ENCODE results near the gene FSTL3.
A peak's percentile ranks its signal among the peaks of the same experiment; 100 is the strongest.
"Not testable (repeated sequence)": the region's sequence is repeated elsewhere in the genome, so short reads cannot be mapped to it uniquely, and the experiment has no call there.

The FSTL3 gene

DNA sequence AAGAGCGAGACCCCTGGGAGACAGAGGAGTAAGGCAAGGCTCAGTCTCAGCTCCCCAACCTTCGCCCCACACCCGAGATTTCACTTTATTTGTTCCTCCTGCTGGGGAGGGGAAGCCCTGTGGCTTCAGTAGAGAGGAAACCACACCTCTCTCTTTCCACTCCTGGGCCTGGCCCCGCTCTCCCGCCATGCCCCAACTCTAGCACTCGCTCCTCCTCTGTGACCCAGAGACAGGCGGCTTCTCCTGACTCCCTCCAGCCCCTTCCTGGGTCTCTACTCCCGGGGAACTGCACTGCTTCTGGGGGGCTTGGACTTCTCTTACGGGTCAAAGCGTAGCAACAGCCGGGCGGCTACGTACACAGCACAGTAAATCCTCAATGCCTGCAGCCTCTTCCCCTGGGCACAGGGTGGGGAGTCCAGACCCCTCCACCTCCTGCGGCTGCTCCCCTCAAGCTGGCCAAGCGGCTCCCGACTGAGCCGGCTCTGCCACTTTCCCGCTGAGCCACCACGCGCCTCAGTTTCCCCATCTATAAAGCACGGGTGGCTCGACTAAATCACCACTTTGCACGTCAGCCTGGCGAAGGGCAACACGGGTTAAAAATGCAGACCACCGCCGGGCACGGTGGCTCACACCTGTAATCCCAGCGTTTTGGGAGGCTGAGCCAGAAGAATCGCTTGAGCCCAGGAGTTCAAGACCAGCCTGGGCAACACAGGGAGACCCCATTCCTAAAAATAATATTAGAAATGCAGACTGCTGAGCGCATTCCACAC, 14.6 kb upstream of the FSTL3 start:
- no peak for DNase-seq (ENCODE audit: low spot score)

- DNase-seq (ENCODE audit: low spot score): no peak
Observed at GRCh38 chr19:662207-662961, 13.8 kb upstream of the FSTL3 start.

DNA sequence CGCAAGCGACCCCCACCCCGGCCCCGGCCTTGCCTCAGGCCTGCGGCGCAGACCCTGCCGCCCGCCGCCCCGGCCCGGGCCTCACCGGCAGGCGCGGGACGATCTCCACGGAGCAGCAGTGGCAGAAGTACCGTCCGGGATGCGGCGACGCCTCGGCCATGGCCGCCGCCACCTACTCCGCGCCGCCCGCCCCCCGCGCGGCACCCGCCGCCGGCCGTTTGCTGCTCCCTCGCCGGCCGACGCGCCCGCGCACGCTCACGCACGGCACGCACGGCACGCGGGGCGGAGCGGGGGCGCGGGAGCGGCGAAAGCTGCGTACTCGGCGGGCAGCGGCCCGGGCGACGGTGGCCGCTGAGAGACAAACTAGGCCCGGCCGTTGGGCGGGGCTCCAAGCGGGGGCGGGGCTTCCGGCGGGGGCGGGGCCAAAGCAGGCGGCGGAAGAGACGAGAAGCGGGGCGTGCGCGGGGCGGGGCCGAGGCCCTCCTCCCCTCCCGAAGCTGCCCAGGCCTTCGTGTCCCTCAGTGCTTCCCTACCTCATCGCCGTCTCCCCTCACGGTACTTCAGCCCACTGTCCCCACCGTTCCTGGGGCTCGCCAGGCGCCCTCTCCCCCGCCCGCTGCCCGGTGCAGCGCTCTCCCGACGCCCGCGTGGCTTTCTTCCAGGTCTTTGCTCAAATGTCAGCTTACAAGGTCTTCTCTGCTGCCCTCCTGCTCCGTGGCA, 13.1 kb upstream of the FSTL3 start, which contains the start of gene RNF126:
RNF126 (minus strand) TSS at position 253 of the 720 bp plus-strand sequence; CDS start at position 160, 93 bp downstream.
- DNase-seq (ENCODE audit: low spot score): peak; percentile 89

DNA sequence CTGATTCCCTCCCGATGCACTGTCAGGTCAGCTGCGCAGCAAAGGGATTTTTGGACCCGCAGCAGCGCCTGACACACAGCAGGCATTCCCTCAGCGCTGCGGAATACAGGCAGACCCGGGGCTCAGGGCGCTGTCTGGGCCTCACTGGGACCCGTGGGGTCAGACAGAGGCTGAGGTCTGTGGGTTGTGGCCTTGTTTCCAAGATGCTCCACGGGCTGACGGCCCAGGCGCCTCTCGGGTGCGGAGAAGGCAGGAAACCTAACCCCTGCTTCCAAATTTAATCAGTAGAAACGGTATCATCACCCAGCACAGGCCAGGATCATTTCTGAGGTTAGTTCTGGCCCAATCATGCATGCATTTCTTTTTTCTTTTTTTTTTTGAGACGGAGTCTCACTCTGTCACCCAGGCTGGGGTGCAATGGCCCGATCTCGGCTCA, 12.5 kb upstream of the FSTL3 start:
- no peak for DNase-seq (ENCODE audit: low spot score)

DNA sequence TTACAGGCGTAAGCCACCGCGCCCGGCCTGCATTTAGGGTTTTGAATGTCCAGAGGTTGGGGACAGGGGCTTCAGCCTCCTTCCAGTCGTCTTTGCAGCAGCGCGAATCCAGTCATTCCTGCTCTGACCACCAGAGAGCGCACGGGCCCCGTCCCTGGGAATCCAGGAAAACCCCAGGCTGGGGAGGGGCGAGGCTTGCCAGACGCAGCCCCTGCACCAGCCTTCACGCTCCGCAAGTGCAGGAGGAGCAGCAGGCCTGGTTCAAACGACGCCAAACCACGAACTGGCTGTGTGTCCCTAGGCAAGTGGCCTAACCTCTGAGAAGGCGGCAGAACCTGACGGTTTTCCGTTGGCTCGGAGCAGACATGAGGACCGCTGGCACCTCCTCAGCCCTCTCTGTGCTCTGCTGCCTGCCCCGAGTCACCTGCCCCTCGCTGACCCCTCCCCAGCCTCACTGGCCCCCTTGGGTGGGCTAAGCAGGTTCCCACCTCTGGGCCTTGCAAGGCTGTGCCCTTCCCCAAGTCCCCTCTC, 11.2 kb upstream of the FSTL3 start:
- DNase-seq (ENCODE audit: low spot score): peak; percentile 91

DNA sequence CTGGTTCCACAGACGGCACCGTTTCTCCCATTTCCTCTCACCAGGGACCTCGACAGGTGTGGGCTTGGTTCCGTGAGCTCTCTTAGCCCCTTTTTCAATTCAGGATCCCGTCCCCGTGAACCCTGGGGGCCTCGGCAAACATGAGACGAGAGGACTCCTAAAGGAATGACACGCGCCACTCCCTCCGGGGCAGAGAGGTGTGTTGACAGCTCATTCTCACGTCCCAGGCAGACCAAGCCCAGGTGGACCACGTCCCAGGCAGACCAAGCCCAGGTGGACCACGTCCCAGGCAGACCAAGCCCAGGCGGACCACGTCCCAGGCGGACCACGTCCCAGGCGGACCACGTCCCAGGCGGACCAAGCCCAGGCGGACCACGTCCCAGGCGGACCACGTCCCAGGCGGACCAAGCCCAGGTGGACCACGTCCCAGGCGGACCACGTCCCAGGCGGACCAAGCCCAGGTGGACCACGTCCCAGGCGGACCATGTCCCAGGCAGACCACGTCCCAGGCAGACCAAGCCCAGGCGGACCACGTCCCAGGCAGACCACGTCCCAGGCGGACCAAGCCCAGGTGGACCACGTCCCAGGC, 9.1 kb upstream of the FSTL3 start:
- not testable (repeated sequence) for DNase-seq (ENCODE audit: low spot score)

DNA sequence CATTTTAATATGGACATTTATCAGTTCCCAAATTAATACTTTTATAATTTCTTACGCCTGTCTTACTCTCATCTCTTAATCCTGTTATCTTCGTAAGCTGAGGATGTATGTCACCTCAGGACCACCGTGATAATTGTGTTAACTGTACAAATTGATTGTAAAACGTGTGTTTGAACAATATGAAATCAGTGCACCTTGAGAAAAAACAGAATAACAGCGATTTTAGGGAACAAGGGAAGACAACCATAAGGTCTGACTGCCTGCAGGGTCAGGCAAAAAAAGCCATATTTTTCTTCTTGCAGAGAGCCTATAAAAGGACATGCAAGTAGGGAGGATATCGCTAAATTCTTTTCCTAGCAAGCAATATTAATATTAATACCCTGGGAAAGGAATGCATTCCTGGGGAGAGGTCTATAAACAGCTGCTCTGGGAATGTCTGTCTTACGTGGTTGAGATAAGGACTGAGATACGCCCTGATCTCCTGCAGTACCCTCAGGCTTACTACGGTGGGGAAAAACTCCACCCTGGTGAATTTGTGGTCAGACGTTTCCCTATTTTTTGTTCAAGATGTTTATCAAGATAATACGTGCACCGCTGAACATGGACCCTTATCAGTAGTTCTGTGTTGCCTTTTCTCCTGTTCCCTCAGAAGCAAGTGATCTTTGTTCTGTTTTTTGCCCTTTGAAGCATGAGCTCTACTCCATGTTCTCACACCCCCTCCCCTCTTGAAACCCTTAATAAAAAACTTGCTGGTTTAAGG, 7.3 kb upstream of the FSTL3 start:
- DNase-seq (ENCODE audit: low spot score): not testable (repeated sequence)

GRCh38 chr19:670609-671075, 5.5 kb upstream of the FSTL3 start:
- DNase-seq (ENCODE audit: low spot score): peak; percentile 51

DNA sequence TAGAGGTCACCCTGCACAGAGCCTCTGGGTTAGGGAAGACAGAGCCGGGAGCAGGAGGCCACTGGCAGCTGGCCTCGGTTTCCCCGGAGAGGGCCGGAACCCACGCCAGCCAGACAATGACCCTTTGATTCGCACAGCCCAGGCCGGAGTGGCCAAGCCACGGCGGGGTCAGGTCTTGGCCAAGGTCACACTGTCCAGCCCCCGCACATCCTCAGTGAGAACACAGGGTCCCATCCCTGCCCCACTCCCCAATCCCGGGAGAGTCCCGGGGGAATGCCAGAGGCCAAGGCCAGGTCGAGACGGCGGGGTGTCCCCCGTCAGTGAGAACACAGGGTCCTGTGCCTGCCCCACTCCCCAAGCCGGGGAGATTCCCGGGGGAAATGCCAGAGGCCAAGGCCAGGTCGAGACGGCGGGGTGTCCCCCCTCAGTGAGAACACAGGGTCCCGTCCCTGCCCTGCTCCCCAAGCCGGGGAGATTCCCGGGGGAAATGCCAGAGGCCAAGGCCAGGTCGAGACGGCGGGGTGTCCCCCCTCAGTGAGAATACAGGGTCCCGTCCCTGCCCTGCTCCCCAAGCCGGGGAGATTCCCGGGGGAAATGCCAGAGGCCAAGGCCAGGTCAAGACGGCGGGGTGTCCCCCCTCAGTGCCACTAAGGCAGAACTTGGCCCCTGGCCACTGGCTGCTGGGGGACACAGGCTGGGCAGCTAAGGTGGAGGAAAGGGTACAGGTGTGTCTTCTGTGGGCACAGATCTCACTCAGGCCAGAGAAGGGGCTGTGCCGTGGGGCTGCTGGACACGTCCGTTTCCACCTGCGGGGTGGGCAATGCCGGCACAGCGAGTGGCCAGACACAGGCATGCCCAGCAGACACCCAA, 1.7 kb upstream of the FSTL3 start:
- DNase-seq (ENCODE audit: low spot score): no peak

DNA sequence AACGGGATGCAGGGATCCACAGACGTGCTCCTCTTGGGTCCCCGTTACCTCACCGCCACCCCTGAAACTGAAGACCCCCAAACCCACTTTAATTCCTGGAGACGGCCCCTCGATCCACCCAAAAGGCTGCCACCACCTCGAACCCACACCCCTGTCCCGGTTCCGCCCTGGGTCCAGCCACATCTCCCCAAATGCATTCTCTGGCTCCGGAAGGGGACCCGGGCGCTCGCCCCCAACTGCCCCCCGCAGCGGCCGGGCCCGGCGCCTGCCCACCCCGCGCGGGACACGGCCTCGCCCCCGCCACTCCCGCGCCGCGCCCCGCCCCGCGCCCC, 219 bp upstream of the FSTL3 start:
- no peak for DNase-seq (ENCODE audit: low spot score)

DNA sequence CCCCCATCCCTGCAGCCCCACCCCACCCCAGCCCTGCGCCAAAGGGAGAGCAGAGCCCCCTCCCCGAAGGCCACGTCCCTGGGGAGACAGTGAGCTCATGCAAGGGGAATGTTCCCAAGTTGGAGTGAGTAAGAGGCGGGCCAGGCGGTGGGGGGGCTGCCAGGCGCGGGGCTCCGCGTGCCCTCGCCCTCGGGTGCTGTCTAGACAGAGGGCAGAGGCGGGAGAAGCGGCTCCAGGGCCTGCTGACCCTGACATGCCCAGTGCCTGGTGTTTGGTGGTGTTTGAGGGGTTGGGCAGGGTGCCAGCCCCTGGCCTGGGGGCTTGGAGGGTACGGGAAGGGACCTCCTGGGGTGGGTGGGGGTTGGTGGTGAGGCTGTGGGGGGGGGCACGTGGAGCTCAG, 1.0 kb downstream of the FSTL3 start:
- DNase-seq (ENCODE audit: low spot score): no peak

GRCh38 chr19:677601-678436, 1.6 kb downstream of the FSTL3 start:
- DNase-seq (ENCODE audit: low spot score): no peak

DNA sequence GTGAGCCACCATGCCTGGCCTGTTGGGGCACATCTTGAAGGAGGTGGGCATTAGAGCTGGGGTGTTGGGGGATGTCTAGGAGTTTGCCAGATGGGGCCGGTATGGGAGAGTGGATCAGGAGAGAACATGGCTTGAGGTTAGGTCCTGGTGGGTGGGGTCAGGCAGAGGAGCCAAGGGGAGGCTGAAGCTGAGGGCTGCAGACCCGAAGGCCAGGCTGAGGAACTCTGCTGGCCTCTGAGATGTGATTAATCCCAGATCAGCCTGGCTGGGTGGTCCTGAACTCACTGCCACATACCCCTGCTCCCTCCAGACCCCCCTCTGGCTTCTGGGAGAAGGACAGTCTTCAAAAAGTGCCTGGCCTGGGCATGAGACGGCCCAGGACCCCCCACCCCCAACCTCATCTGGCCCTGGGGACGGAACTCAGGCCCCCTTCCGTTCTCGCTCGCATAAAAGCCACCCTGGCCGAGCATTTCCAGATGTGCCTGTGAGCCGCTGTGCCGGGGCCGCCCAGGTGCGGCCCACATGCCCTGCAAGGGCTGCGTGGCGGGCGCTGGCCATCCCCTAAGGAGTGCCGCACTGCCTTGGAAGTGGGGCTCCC, 2.7 kb downstream of the FSTL3 start:
- DNase-seq (ENCODE audit: low spot score): no peak

GRCh38 chr19:679418-680286, 3.5 kb downstream of the FSTL3 start:
- DNase-seq (ENCODE audit: low spot score): no peak

DNA sequence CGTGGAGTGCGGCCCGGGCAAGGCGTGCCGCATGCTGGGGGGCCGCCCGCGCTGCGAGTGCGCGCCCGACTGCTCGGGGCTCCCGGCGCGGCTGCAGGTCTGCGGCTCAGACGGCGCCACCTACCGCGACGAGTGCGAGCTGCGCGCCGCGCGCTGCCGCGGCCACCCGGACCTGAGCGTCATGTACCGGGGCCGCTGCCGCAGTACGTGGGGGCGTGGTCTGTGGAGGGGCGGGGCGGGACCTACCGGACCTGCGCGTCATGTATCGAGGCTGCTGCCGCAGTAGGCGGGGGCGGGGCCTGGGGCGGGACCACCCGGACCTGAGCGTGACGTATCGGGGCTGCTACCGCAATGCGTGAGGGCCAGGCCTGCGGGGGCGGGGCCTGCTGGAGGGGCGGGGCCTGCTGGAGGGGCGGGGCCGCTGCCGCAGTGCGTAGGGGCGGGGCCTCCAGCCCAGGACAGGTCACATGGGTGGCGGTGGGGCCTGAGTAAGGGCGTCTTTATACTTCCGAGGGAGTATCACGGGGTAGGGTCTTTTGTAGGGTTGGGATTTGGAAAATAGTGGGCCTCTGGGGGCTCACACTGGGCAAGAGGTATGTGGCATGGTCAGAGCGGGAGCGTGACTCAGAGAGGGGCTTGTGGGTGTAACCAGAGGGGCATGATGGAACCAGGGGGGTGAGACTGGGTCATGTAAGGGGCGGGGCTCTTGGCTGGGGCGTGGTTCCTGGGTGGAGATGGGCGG, 4.3 kb downstream of the FSTL3 start:
- DNase-seq (ENCODE audit: low spot score): peak; percentile 96
